Epithelial cell of umbilical artery (primary cell): ENCODE data around the gene RTKN. TPM values are rescaled to one million over a fixed set of nuclear protein-coding genes. Genes with fewer than 3 reads are reported as not detected.

Source experiments
- total RNA-seq: library from RNA; depleted of rRNA; stranded (reverse); fragments of >200 nt; gene quantifications from 2 replicates; pipeline ENCODE4 v1.2.3, GENCODE V29; 2014

Gene RTKN, protein sequence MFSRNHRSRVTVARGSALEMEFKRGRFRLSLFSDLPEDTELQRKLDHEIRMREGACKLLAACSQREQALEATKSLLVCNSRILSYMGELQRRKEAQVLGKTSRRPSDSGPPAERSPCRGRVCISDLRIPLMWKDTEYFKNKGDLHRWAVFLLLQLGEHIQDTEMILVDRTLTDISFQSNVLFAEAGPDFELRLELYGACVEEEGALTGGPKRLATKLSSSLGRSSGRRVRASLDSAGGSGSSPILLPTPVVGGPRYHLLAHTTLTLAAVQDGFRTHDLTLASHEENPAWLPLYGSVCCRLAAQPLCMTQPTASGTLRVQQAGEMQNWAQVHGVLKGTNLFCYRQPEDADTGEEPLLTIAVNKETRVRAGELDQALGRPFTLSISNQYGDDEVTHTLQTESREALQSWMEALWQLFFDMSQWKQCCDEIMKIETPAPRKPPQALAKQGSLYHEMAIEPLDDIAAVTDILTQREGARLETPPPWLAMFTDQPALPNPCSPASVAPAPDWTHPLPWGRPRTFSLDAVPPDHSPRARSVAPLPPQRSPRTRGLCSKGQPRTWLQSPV
- total RNA-seq: 7.1 and 10.3 TPM in 2 replicates

DNA sequence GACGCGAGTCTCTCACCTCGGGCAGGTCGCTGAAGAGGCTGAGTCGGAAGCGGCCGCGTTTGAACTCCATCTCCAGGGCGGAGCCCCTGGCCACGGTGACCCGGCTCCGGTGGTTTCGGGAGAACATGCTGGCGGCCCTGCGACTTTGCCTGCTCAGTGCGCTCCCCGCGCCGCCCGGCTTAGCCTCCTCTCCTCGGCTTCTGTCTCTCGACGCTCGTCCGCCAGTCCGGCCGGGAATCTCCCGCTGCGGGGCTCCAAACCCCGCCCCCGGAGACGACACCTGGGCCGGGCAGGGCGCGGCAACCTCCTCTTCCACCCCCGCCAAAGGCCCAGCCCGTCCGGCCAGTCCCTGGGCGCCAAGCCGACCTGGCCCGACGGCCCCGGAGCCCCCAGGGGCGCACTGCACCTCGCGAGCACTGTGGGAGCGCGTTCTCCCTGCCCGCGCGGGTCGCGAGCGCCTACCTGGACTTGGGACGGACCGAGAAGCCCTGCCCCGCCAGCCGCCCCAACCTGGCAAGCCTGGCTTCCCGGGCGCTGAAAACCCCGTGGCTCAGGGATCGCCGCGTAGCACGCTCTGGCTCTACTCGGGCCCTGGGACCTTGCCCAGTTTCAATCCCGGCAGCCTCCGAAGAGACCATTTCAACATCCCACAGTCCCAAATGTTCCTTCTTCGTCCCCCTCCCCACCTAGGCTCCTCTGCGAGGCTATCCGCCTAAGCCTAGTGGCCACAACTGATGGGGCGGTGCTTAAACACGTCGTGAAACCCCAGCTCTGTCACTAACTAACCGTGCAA, at the start of gene RTKN:
TSS of gene RTKN (minus strand) at position 248 of the 793 bp plus-strand sequence. CDS start at position 127, 121 bp downstream.

DNA sequence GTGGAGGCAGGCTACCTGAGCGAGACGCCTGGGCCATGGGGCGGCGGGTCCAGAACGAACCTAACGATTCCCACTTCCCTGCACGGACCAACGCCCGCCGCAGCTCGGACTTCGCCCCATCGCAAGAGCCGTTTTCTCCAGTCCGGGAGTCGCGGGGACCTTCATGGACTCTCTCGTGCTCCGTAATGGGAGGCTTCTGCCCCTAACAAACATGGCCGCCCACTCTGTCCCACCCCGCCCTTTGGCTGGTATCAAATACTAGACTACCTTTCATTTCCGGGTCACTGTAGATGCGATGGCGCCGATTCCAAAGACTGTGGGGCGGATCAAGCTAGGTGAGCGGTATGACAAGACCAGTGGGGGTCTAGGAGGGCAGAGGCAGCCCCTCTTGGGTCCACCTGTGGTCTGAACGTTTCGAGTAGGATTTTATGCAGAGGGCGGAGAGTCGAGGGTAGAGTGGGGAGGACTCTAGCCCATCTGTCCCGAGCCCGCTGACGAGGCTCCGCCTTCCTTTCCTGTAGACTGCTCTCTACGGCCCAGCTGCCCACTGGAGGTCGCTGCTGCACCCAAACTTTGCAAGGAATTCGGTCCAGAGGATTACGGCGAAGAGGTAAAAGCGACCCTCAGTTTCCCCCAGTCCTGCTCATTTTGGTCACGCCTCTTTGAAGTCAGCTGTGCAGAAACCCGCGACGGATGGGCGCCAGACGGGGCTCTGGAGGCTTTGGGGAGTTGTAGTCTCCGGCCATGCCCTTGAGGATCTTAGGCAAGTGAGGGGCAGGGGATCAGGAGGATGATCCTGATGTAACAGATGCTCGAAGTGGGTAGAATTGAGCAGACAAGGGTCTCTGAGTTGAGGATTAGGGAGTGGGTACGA, 41.3 kb upstream of the RTKN start, which contains the start of the genes CCDC142 and TTC31:
TSS of gene CCDC142 (minus strand) at position 198 of the 874 bp plus-strand sequence. CDS start at position 37, 161 bp downstream.
TSS of gene TTC31 (plus strand) at position 281 of the 874 bp plus-strand sequence. CDS start at position 296, 15 bp downstream.

DNA sequence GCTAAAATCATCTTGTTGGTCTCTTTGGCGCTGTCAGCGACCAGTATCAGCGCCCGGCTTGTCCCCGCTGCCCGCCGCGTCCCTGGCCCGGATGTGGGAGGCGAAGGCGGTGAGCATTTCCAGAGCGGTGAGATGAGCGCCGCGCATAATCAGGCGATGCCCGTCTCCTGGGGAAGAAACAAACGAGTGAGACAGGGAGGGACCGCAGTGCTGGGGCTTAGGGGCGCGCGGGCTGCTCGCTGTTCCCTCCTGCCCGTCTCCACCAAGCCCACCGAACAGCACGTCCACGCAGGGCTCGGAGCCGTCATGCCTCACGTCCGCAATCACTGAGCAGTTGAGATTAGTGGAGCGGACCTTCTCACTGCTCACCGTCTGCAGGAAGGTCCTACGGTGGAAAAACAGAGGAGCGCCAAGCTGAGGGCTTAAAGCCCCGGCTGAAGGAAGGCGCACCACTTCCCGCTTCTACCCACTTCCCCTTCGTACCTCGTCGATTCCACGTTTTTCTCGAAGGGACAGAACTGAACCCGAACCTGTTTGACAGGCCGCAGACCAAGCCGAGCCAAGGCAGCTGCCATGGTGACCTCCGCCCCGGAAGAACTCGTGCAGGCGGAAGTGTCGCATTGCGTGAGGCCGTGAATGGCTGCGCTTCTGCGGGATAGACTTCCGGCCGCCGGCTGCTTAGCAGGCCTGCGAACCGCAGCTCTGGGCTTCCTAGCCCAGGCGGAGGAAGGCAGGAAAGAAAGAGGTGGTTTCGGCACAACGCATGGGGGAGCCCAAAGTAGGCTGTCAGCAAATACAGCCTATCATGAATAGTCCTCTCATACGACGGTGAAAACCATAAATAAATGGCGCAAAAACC, 30.6 kb upstream of the RTKN start, which contains the start of gene MRPL53:
TSS of gene MRPL53 (minus strand) at position 595 of the 859 bp plus-strand sequence. CDS start at position 575, 20 bp downstream.

DNA sequence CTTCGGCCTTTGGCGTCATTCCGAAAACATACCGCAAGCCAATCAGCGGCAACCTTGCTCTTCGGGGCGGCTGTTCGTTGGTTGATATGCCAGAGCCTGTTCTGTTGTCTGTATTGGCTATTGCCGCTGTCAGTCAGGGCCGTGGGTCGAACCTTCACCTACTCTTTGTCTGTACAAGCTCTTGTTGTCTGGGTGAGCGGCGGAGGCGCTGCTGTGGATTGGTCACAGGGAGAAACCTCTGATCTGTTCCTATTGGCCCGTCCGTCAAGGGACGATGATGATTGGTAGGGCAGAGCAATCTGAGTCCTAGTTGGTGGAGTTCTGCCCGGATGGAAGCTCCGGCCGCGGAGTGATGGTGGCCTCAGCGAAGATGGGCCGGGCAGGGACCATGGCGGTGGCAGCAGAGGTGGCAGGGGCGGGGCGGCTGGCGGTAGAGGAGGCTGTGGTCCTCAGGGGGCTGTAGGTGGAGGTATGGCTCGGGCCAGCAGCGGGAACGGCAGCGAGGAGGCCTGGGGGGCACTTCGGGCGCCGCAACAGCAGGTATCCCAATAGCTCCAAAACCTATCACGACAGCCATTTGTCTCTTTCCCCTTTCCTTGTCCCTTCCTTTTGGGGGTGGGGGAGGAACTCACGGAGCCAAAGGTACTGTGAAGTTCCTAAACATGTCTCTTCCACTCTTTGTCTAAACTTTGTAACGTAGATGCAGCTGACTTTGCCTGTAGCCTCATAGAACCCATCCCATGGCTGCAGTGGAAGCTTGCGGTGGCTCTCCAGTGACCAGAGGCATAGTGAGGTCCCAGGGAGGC, 16.6 kb upstream of the RTKN start, which contains the start of gene WBP1:
TSS of gene WBP1 (plus strand) at position 307 of the 806 bp plus-strand sequence. CDS start at position 472, 165 bp downstream.

DNA sequence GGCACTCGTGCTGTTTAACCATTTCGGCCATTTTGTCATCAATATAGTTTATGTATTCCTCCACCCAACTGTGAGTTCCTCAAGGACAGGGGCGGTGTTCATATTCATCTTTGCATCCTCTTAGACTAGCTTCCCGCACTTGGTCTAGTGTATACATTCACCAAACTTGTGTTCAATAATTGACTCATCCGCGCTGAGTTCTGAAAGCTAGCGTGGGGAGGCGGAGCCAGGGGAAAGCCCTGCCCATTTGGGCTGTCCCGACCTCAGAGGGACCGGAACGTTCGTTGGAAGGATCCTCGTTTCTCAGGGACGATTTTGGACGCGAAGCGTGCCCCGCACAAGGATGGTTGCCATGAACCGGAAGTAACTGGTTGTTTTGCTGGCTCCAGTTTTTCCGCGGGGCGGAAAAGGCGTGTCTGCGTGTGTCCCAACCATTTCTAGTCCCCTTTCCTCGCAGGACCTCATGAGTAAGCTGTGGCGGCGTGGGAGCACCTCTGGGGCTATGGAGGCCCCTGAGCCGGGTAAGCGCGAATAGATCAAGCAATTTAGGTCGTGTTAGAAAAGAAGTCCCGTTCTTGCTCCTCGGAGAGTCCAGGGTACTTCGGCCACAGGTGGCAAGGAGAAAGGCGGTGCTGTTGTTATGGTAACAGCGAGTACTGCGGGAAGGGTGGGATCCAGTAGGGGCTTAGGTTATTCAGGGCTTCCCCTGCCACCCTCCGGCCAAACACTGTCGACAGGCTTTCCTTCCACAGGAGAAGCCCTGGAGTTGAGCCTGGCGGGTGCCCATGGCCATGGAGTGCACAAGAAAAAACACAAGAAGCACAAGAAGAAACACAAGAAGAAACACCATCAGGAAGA, 13.1 kb upstream of the RTKN start, which contains the start of gene INO80B:
TSS of gene INO80B (plus strand) at position 434 of the 858 bp plus-strand sequence. CDS start at position 464, 30 bp downstream.

DNA sequence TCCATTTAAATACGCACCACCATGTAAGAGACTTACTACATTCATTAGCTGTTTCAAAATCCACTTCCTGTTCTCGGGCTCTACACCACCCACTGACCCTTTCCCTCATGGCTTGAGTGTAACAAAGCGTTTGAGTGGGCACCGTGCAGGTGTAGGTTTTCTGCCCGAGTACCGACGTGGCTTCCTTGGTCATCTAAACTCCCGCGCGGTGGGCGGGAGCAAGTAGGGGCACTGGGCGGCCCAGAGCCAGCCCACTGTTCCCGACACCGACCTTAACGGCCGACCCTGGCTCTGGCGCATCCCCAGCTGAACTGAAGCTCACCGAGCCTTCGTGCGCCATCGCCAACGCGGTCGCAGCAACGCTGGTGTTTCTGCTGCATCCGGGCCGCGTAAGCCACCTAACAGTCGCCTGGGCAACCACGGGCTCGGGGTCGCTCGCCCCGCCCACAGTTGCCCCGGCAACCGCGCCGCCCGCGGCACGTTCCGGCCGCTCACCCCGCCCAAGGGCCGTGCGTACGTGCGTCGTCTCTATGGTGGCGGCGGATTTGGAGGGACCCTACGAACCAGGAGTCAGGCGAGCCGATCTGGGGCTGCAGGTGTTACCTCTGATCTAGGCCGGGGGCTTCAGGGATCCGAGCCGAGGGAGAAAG, 20.4 kb downstream of the RTKN start, which contains the start of the genes C2orf81 and WDR54:
TSS of gene C2orf81 (minus strand) at position 399 of the 650 bp plus-strand sequence. CDS start at position 340, 59 bp downstream.
TSS of gene WDR54 (plus strand) at position 510 of the 650 bp plus-strand sequence. CDS start 424 bp downstream, outside the sequence.

DNA sequence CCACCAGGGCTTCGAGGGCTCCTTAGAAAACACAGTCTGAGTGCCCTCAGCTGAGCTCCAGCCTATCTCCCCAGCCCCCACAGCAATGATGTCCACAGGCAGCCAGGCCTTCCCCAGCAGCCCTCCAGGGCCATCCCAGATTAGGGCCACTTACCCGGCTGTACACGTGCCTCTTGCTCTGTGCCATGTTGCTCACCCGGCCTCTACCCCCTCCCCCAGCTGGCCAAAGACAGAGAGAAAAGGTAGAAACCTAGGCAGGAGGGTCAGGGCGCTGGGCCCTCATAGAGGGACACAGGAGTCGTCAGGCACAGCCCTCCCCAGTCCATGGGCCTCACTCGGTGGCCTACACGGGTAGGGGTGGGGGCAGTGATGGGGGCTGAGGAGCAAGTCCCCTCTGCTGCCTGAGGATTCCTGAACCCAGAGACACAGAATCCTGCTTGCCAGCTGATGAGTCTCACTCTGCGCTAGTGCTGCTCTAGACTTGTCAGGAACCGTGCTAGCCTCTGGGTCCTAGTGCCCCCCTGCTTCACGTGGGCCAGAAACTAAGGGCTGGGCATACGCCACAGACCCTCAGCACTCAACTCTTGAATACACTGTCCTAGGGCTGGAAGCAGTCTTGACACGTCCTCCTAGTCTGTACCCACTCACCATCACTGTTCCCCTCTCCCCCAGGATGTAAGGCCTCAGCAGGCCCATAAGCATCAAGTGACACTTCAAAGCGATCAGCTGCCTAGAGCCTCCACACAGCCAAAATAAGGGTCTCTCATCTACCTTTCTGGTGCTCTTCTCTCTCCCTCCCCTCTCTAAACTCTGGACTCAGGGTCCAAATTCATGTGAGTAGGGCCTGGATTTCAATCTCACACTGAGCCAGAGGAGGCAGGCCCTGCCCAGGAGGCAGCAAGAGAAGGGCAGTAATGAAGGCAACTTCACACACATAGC, 61.6 kb downstream of the RTKN start, which contains the start of gene DCTN1:
TSS of gene DCTN1 (minus strand) at position 461 of the 939 bp plus-strand sequence. CDS start at position 187, 274 bp downstream.

Other genes with a start within 250 kb of the RTKN start
- 111 and 194 TPM in 2 replicates for gene MTHFD2, start 243.3 kb downstream of the RTKN start, total RNA-seq
- 0.30 and 0.32 TPM in 2 replicates for gene SLC4A5, start 98.5 kb downstream of the RTKN start, total RNA-seq
- 113 and 127 TPM in 2 replicates for gene DCTN1, start 61.6 kb downstream of the RTKN start, total RNA-seq
- gene C2orf81, start 20.3 kb downstream of the RTKN start, total RNA-seq: 0.46 and 0.65 TPM in 2 replicates
- gene WDR54, start 20.2 kb downstream of the RTKN start, total RNA-seq: 47.9 and 65.3 TPM in 2 replicates
- gene INO80B, start 13.2 kb upstream of the RTKN start, total RNA-seq: 11.7 and 23.1 TPM in 2 replicates
- gene WBP1, start 16.5 kb upstream of the RTKN start, total RNA-seq: 30.4 and 30.5 TPM in 2 replicates
- gene MOGS, start 23.4 kb upstream of the RTKN start, total RNA-seq: 72.8 and 91.3 TPM in 2 replicates
- 47.7 and 52.4 TPM in 2 replicates for gene MRPL53, start 30.7 kb upstream of the RTKN start, total RNA-seq
- 13.6 and 22.9 TPM in 2 replicates for gene CCDC142, start 41.1 kb upstream of the RTKN start, total RNA-seq
- gene TTC31, start 41.1 kb upstream of the RTKN start, total RNA-seq: 7.1 and 16.3 TPM in 2 replicates
- gene LBX2, start 57.7 kb upstream of the RTKN start, total RNA-seq: 1.6 and 1.7 TPM in 2 replicates
- 14.3 and 17.2 TPM in 2 replicates for gene PCGF1, start 65.8 kb upstream of the RTKN start, total RNA-seq
- gene TLX2, start 72.5 kb upstream of the RTKN start, total RNA-seq: not detected in 2 replicates
- not detected in 2 replicates for gene DQX1, start 84.3 kb upstream of the RTKN start, total RNA-seq
- 84.8 and 116 TPM in 2 replicates for gene AUP1, start 87.8 kb upstream of the RTKN start, total RNA-seq
- 40.7 and 63.3 TPM in 2 replicates for gene HTRA2, start 88.0 kb upstream of the RTKN start, total RNA-seq
- 2.9 and 4.4 TPM in 2 replicates for gene LOXL3, start 112.0 kb upstream of the RTKN start, total RNA-seq
- 15.9 and 21.6 TPM in 2 replicates for gene DOK1, start 112.8 kb upstream of the RTKN start, total RNA-seq
- gene M1AP, start 206.4 kb upstream of the RTKN start, total RNA-seq: not detected in 2 replicates
- 4.2 and 4.7 TPM in 2 replicates for gene SEMA4F, start 212.3 kb upstream of the RTKN start, total RNA-seq